HepG2 (cell line): Measurements from ENCODE around the gene LGALS7B.

Experiments used
- CREB1 ChIP-seq, 2 experiments: fragments of 450-650 bp in 1 of 2; IDR thresholded peaks; 2 replicates each; pipeline ENCODE4 v1.6.1; 2016 to 2017; ENCODE audit warnings: control low read depth in 1 of 2, mild to moderate bottlenecking in 1 of 2, missing compliant biosample characterization in 1 of 2, missing genetic modification characterization in 1 of 2
- FOXA1 ChIP-seq, 2 experiments: fragments of 450-650 bp in 1 of 2; sonication (generic) in 1 of 2; formaldehyde crosslinking in 1 of 2; IDR thresholded peaks; 2 replicates each; pipeline versions ENCODE4 v1.4.0 to v1.6.1; 2016 to 2020; ENCODE audit warnings: missing genetic modification reagents in 1 of 2
- KAT2B ChIP-seq: fragments of 150-350 bp; IDR thresholded peaks from 2 replicates; pipeline ENCODE4 v1.6.1; 2014; ENCODE audit warnings: low read depth, low read length, borderline replicate concordance
- MATR3 ChIP-seq: sonication (generic); formaldehyde crosslinking; IDR thresholded peaks from 2 replicates; pipeline ENCODE4 v1.4.0; 2020; ENCODE audit warnings: missing genetic modification reagents
- NR0B2 ChIP-seq: sonication (generic); formaldehyde crosslinking; IDR thresholded peaks from 2 replicates; pipeline ENCODE4 v1.4.0; 2020; ENCODE audit warnings: mild to moderate bottlenecking, missing genetic modification reagents
- ZKSCAN1 ChIP-seq: fragments of 150-350 bp; IDR thresholded peaks from 2 replicates; pipeline ENCODE4 v1.6.1; 2014; ENCODE audit warnings: low read length
- ZNF317 ChIP-seq: sonication (generic); formaldehyde crosslinking; IDR thresholded peaks from 2 replicates; pipeline ENCODE4 v1.5.0; 2020; ENCODE audit warnings: mild to moderate bottlenecking, missing genetic modification reagents

- TF ChIP-seq FOXA1 (IDR thresholded peaks at IDR 0.05) (no peak), FOXA1 (CRISPR knock-in tag; IDR thresholded peaks at IDR 0.05) (no peak), ZKSCAN1 (no peak), KAT2B (no peak), MATR3 (CRISPR knock-in tag) (no peak), ZNF317 (no peak), NR0B2 (CRISPR knock-in tag) (no peak), CREB1 (IDR thresholded peaks at IDR 0.05) (no peak), CREB1 (CRISPR knock-in tag; IDR thresholded peaks at IDR 0.05) (no peak)
These were observed 27.2 kb downstream of the LGALS7B start for GRCh38 chr19:38816131-38816750.
